H1 (cell line): ENCODE results near the gene SRSF3. TPM values are rescaled to one million over a fixed set of nuclear protein-coding genes. Genes with fewer than 3 reads are reported as not detected.

Source experiments
- CTCF ChIA-PET: fragments of 300-600 bp; sonication (Branson Sonifier 250); formaldehyde crosslinking; loops from one replicate; lab custom pipeline; 2021; ENCODE audit not compliant: partially characterized antibody; lab: Charles Lee
- POLR2A ChIA-PET: fragments of 300-600 bp; sonication (Branson Sonifier 250); formaldehyde crosslinking; loops from one replicate; lab custom pipeline; 2021; ENCODE audit warnings: inconsistent platforms; ENCODE audit not compliant: partially characterized antibody; lab: Charles Lee
- DNase-seq, 2 experiments: peaks; one replicate each; pipeline versions ENCODE4 v3.0.0 to v3.0.0-alpha.2; 2010 to 2022; ENCODE audit warnings: low spot score in 2 of 2, low read depth in 1 of 2, mixed read lengths in 1 of 2
- FAIRE-seq: peaks from 2 replicates; lab custom pipeline; 2011; peaks lifted over from hg19 to GRCh38; lab: Jason Lieb, UNC
- H2AFZ ChIP-seq: 2 replicates; pipeline ENCODE4 v1.8.1; 2012; ENCODE audit warnings: low read length, inconsistent platforms
- H2AK5ac ChIP-seq: 2 replicates; pipeline ENCODE4 v1.6.1; 2013; ENCODE audit warnings: low read depth, low read length
- H2BK120ac ChIP-seq: replicated peaks from 2 replicates; pipeline ENCODE3; 2013; ENCODE audit warnings: low read depth, low read length, inconsistent platforms
- H2BK12ac ChIP-seq: 2 replicates; pipeline ENCODE4 v1.6.1; 2013; ENCODE audit warnings: low read depth, low read length
- H2BK15ac ChIP-seq: 2 replicates; pipeline ENCODE4 v1.6.1; 2013; ENCODE audit warnings: low read length
- H2BK20ac ChIP-seq: 2 replicates; pipeline ENCODE4 v1.6.1; 2013; ENCODE audit warnings: low read length
- H2BK5ac ChIP-seq: 2 replicates; pipeline ENCODE4 v1.6.1; 2013; ENCODE audit warnings: low read depth, low read length
- H3K14ac ChIP-seq: 2 replicates; pipeline ENCODE4 v1.6.1; 2013; ENCODE audit warnings: inconsistent platforms; ENCODE audit not compliant: insufficient read length
- H3K18ac ChIP-seq: 2 replicates; pipeline ENCODE4 v1.6.1; 2013; ENCODE audit warnings: low read length; ENCODE audit errors: extremely low read depth
- H3K23ac ChIP-seq: 2 replicates; pipeline ENCODE4 v1.6.1; 2013; ENCODE audit warnings: inconsistent platforms; ENCODE audit not compliant: insufficient read length
- H3K23me2 ChIP-seq: 2 replicates; pipeline ENCODE4 v1.6.1; 2013; ENCODE audit warnings: low read depth, low read length
- H3K27ac ChIP-seq: 2 replicates; pipeline ENCODE4 v1.6.1; 2011; ENCODE audit warnings: low read depth, low read length, inconsistent platforms
- H3K27me3 ChIP-seq, 4 experiments: replicated peaks in 1 of 4; 1 replicate in 1 of 4; 2 replicates in 3 of 4; pipeline versions ENCODE4 v1.6.1 to v1.8.1; 2011 to 2013; ENCODE audit warnings: low read length in 3 of 4, mild to moderate bottlenecking in 3 of 4, inconsistent platforms in 2 of 4, mixed read lengths in 2 of 4, moderate library complexity in 1 of 4; ENCODE audit not compliant: control insufficient read depth in 3 of 4, insufficient read depth in 3 of 4; ENCODE audit errors: extremely low read depth in 1 of 4
- H3K36me3 ChIP-seq, 4 experiments: 2 replicates each; pipeline versions ENCODE4 v1.6.1 to v1.8.1; 2011 to 2013; ENCODE audit warnings: mild to moderate bottlenecking in 4 of 4, low read length in 3 of 4, moderate library complexity in 2 of 4, control low read depth in 1 of 4, inconsistent platforms in 1 of 4; ENCODE audit not compliant: insufficient read depth in 4 of 4, control insufficient read depth in 2 of 4
- H3K4ac ChIP-seq: replicated peaks from 2 replicates; pipeline ENCODE3; 2013; ENCODE audit warnings: low read length, low read depth, mixed read lengths, inconsistent platforms; ENCODE audit not compliant: insufficient read length
- H3K4me1 ChIP-seq, 4 experiments: replicated peaks in 1 of 4; 1 replicate in 1 of 4; 2 replicates in 3 of 4; pipeline versions ENCODE4 v1.6.1 to v1.8.1; 2011 to 2013; ENCODE audit warnings: low read length in 3 of 4, inconsistent platforms in 2 of 4, mixed read lengths in 1 of 4; ENCODE audit not compliant: insufficient read depth in 4 of 4, control insufficient read depth in 3 of 4
- H3K4me2 ChIP-seq, 2 experiments: 2 replicates each; pipeline versions ENCODE4 v1.6.1 to v1.8.1; 2011 to 2013; ENCODE audit warnings: low read depth in 2 of 2, low read length in 2 of 2, control low read depth in 1 of 2, inconsistent platforms in 1 of 2, mild to moderate bottlenecking in 1 of 2; ENCODE audit not compliant: insufficient read depth in 1 of 2
- H3K4me3 ChIP-seq, 4 experiments: fragments of 200-600, 300-600 bp in 1 of 4; sonication (generic), shearing (Covaris generic), sonication (Bioruptor Twin) in 1 of 4; 2 replicates each; pipeline versions ENCODE4 v1.5.1 to v1.8.1; 2011 to 2016; ENCODE audit warnings: low read length in 4 of 4, low read depth in 3 of 4, control low read depth in 2 of 4, inconsistent platforms in 2 of 4, mild to moderate bottlenecking in 2 of 4, mixed read lengths in 1 of 4, moderate library complexity in 1 of 4; ENCODE audit not compliant: insufficient read depth in 2 of 4; ENCODE audit errors: extremely low read depth in 1 of 4
- H3K56ac ChIP-seq: replicated peaks from 2 replicates; pipeline ENCODE3; 2013; ENCODE audit warnings: low read depth, mild to moderate bottlenecking, mixed read lengths, low read length, inconsistent platforms; ENCODE audit not compliant: insufficient read length
- H3K79me1 ChIP-seq: 2 replicates; pipeline ENCODE4 v1.6.1; 2013; ENCODE audit warnings: low read depth, low read length, control low read depth
- H3K79me2 ChIP-seq, 2 experiments: 2 replicates each; pipeline versions ENCODE4 v1.6.1 to v1.8.1; 2012 to 2013; ENCODE audit warnings: low read length in 2 of 2, mild to moderate bottlenecking in 2 of 2, inconsistent platforms in 1 of 2; ENCODE audit not compliant: insufficient read depth in 2 of 2, control insufficient read depth in 1 of 2
- H3K9ac ChIP-seq, 4 experiments: replicated peaks in 1 of 4; 1 replicate in 1 of 4; 2 replicates in 3 of 4; pipeline versions ENCODE4 v1.6.1 to v1.8.1; 2011 to 2013; ENCODE audit warnings: low read depth in 3 of 4, low read length in 3 of 4, control low read depth in 2 of 4, mild to moderate bottlenecking in 2 of 4, moderate library complexity in 2 of 4, inconsistent platforms in 1 of 4; ENCODE audit errors: extremely low read depth in 1 of 4
- H3K9me3 ChIP-seq, 2 experiments: 2 replicates each; pipeline versions ENCODE4 v1.6.1 to v1.8.1; 2012 to 2013; ENCODE audit warnings: mild to moderate bottlenecking in 2 of 2, moderate library complexity in 2 of 2, control low read depth in 1 of 2, inconsistent platforms in 1 of 2, low read depth in 1 of 2, low read length in 1 of 2, mixed read lengths in 1 of 2; ENCODE audit not compliant: insufficient read depth in 2 of 2
- H4K20me1 ChIP-seq, 2 experiments: replicated peaks in 1 of 2; 2 replicates each; pipeline versions ENCODE3 to v1.8.1; 2011 to 2013; ENCODE audit warnings: inconsistent platforms in 2 of 2, low read length in 2 of 2, mild to moderate bottlenecking in 1 of 2; ENCODE audit not compliant: insufficient read depth in 2 of 2, control insufficient read depth in 1 of 2
- H4K5ac ChIP-seq: 2 replicates; pipeline ENCODE4 v1.6.1; 2013; ENCODE audit warnings: low read length, low read depth, mixed read lengths, inconsistent platforms; ENCODE audit not compliant: insufficient read length
- H4K8ac ChIP-seq: 2 replicates; pipeline ENCODE4 v1.8.0; 2013; ENCODE audit warnings: mild to moderate bottlenecking, moderate library complexity, low read length, inconsistent platforms; ENCODE audit not compliant: insufficient read depth; ENCODE audit errors: extremely low read depth
- H4K91ac ChIP-seq: replicated peaks from 2 replicates; pipeline ENCODE3; 2013; ENCODE audit warnings: low read length, mixed read lengths, inconsistent platforms; ENCODE audit not compliant: insufficient read length
- JUND ChIP-seq: IDR thresholded peaks from 2 replicates; pipeline ENCODE4 v1.6.1; 2011; ENCODE audit warnings: mild to moderate bottlenecking, improper control_type of control experiment, low read length
- POU5F1 ChIP-seq: IDR thresholded peaks from 2 replicates; pipeline ENCODE4 v1.6.1; 2011; ENCODE audit warnings: low read depth, mild to moderate bottlenecking, low read length, moderate library complexity
- SP1 ChIP-seq: IDR thresholded peaks from 2 replicates; pipeline ENCODE4 v1.6.1; 2011; ENCODE audit warnings: low read depth, low read length
- WGBS, 2 experiments: shearing (Covaris generic) in 1 of 2; methylation state at CpG; one replicate each; pipeline versions ENCODE4 v1.1.6 to v1.1.7; 2013 to 2015; ENCODE audit warnings: low lambda C conversion rate in 2 of 2, mixed read lengths in 2 of 2, inconsistent platforms in 1 of 2, low coverage in 1 of 2, missing lambda C conversion rate in 1 of 2; ENCODE audit not compliant: insufficient replicate concordance in 2 of 2, insufficient coverage in 1 of 2, insufficient read length in 1 of 2; ENCODE audit errors: extremely low coverage in 1 of 2, missing lambda C conversion rate in 1 of 2; 5-methylcytosine and 5-hydroxymethylcytosine counted together
- polyA plus RNA-seq, 7 experiments: library from polyadenylated mRNA; depleted of rRNA in 3 of 7; stranded (reverse) in 5 of 7; unstranded in 2 of 7; fragments of >200 nt in 5 of 7; fragments of 200-250 nt in 2 of 7; gene quantifications; 1 replicate in 5 of 7; 2 replicates in 1 of 7; 4 replicates in 1 of 7; pipeline versions ENCODE4 v1.2.1 to v1.2.3, GENCODE V29; 2011 to 2013; ENCODE audit warnings: missing spikeins in 2 of 7, mixed read lengths in 2 of 7
- total RNA-seq: library from RNA; stranded (reverse); fragmentation: NEBNext Ultra II Directional; extraction: Animal tissue kit (Norgen Biotek cat#: 25700); gene quantifications from 2 replicates; pipeline ENCODE4 v1.2.1, GENCODE V29; 2021

SRSF3 gene
- total and polyA plus RNA-seq, 2 of the 8 experiments (the other 6 are each of a cell fraction or from before 2014, with no cell fraction given), result 471 to 689 TPM

DNA sequence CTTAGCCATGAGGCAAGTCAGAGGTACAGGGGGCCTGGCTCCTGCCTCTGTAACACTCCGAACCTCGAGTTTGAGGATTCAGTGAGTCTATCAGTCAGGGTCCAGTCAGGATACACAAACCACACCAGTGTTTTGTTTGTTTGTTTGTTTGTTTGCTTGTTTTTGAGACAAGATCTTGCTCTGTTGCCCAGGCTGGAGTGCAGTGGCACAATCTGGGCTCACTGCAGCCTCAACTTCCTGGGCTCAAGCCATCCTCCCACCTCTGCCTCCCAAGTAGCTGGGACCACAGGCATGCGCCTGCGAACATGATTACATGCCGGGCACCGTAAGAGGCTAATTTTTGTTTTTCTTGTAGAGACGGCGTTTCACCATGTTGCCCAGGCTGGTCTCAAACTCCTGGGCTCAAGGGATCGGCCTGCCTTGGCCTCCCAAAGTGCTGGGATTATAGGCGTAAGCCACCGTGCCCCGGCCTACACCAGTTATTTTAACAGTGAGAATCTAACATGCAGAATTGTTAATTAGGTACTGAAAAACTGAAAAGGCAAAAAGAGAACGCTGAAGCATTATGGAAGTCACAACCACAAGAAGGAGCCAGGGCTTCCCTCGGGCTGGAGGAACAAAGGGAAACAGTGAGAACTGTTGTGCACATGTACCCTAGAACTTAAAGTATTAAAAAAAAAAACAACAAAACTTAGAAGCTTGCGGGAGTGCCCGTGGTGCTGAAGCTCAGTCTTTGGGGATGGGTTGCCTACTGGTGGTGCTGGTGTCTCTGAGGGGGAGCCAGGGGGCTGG, 40.4 kb downstream of the SRSF3 start:
- TF ChIP-seq SP1 (no peak), JUND (no peak), POU5F1 (no peak)
- no peak overlapping the region for H3K9ac ChIP-seq
- H3K79me1 ChIP-seq, result no peaks in the 10 kb centered on the region
- H2AFZ ChIP-seq, result no peak overlapping the region
- H4K20me1 ChIP-seq, result no peaks in the 10 kb centered on the region
- no peak overlapping the region for H4K91ac ChIP-seq
- 85% methylated on average over 16 of the region's 16 CpGs; no CpG with 5 or more reads in 1 of the 2 experiments for WGBS, 2 experiments
- no peak overlapping the region for H2BK5ac ChIP-seq
- no peak overlapping the region for H3K56ac ChIP-seq
- DNase-seq (no peak), FAIRE-seq (no peak)
- no peaks in the 10 kb centered on the region for H3K36me3 ChIP-seq
- no peak overlapping the region for H3K23ac ChIP-seq
- no peak overlapping the region for H4K5ac ChIP-seq
- H2BK12ac ChIP-seq, result no peak overlapping the region
- no peak overlapping the region for H3K18ac ChIP-seq
- no peak overlapping the region for H3K27ac ChIP-seq
- no peaks in the 10 kb centered on the region for H3K23me2 ChIP-seq
- no peak overlapping the region for H2BK15ac ChIP-seq
- H3K27me3 ChIP-seq, result no peaks in the 10 kb centered on the region
- H2AK5ac ChIP-seq, result no peak overlapping the region
- no peak overlapping the region for H2BK120ac ChIP-seq
- peaks cover 0 to 4% (median 1%) of the 10 kb centered on the region in 4 experiments; a peak in 2 of 7 replicates for H3K4me1 ChIP-seq
- H2BK20ac ChIP-seq, result peak overlapping the region; percentile 61; the same call in 1 of the 2 replicates
- no peaks in the 10 kb centered on the region for H3K9me3 ChIP-seq
- CTCF ChIA-PET, result interaction anchor here (0.7 kb wide), 1 partner anchor 56 kb away, joined by 4 read pairs; no protein-coding TSS in a partner anchor
- POLR2A ChIA-PET, result interaction anchor here (1.3 kb wide), 1 partner anchor 48 kb away, joined by 3 read pairs; no protein-coding TSS in a partner anchor
- no peak overlapping the region for H3K14ac ChIP-seq
- no peak overlapping the region for H3K4me2 ChIP-seq
- H3K79me2 ChIP-seq, result no peaks in the 10 kb centered on the region
- H4K8ac ChIP-seq, result no peak overlapping the region
- no peak overlapping the region for H3K4ac ChIP-seq
- no peak overlapping the region for H3K4me3 ChIP-seq
